SK-MEL-5 (cell line): Measurements from ENCODE around the gene SEMA3D. TPM values are rescaled to one million over a fixed set of nuclear protein-coding genes. Genes with fewer than 3 reads are reported as not detected.
"Not testable (repeated sequence)": the region's sequence is repeated elsewhere in the genome, so short reads cannot be mapped to it uniquely, and the experiment has no call there.

Source experiments
- DNase-seq: peaks from one replicate; pipeline ENCODE4 v3.0.0-alpha.2; 2016; ENCODE audit warnings: low read depth, low spot score
- in situ Hi-C: cut with HindIII; loops from 2 replicates; pipeline ENCODE4 v1.10.0; 2016; ENCODE audit warnings: low sequenced_read_pairs, high pct_unique_total_duplicates, low pct_unique_long_range_greater_than_20kb
- total RNA-seq: library from RNA; depleted of rRNA; stranded (reverse); fragments of >200 nt; shearing (Covaris generic); gene quantifications from 2 replicates; pipeline ENCODE4 v1.2.3, GENCODE V29; 2014

The SEMA3D gene
- total RNA-seq, 1 experiment from 2014 or later = 0.95 TPM

GRCh38 chr7:84997626-84998025 is 189.2 kb downstream of the SEMA3D start:
- in situ Hi-C loops = no loop called here

GRCh38 chr7:84992954-84993353 is 193.9 kb downstream of the SEMA3D start:
- in situ Hi-C loops = not testable (repeated sequence)

More at GRCh38 chr7:84997626-84998025, 189.2 kb downstream of the SEMA3D start:
- DNase-seq = no peak

GRCh38 chr7:84985073-84985784 is 201.6 kb downstream of the SEMA3D start:
- peak; percentile 42 for DNase-seq
- in situ Hi-C loops = no loop called here

More at GRCh38 chr7:84992954-84993353, 193.9 kb downstream of the SEMA3D start:
- not testable (repeated sequence) for DNase-seq

- in situ Hi-C loops = no loop called here
- DNase-seq = no peak
Observed at GRCh38 chr7:84982199-84982598, 204.7 kb downstream of the SEMA3D start.

GRCh38 chr7:84981055-84981976 is 205.5 kb downstream of the SEMA3D start:
- in situ Hi-C loops = no loop called here
- no peak for DNase-seq

GRCh38 chr7:84975586-84976185 is 211.2 kb downstream of the SEMA3D start:
- no peak for DNase-seq
- in situ Hi-C loops = no loop called here

GRCh38 chr7:84971360-84971759 is 215.5 kb downstream of the SEMA3D start:
- in situ Hi-C loops = no loop called here
- DNase-seq = no peak

- in situ Hi-C loops = no loop called here
- DNase-seq = no peak
Observed at GRCh38 chr7:84970670-84971069, 216.2 kb downstream of the SEMA3D start.

GRCh38 chr7:84953234-84953633 is 233.6 kb downstream of the SEMA3D start:
- in situ Hi-C loops = no loop called here
- DNase-seq = no peak

- DNase-seq = no peak
- in situ Hi-C loops = no loop called here
Observed at GRCh38 chr7:84950836-84951235, 236.0 kb downstream of the SEMA3D start.

GRCh38 chr7:84949501-84949900 is 237.4 kb downstream of the SEMA3D start:
- DNase-seq = no peak
- in situ Hi-C loops = no loop called here

- in situ Hi-C loops = no loop called here
- DNase-seq = no peak
Observed at GRCh38 chr7:84949067-84949466, 237.8 kb downstream of the SEMA3D start.

GRCh38 chr7:84948634-84949033 is 238.2 kb downstream of the SEMA3D start:
- in situ Hi-C loops = no loop called here
- DNase-seq = no peak

- DNase-seq = no peak
- in situ Hi-C loops = no loop called here
Observed at GRCh38 chr7:84946549-84946948, 240.3 kb downstream of the SEMA3D start.
